ENCODE data around the gene SLC49A3.

GRCh38 chr4:685679-686412, 3.1 kb downstream of the SLC49A3 start:
- no peak for TF ChIP-seq CTCF (conservative IDR thresholded peaks at IDR 0.05; ENCODE audit: low read length)
- TF ChIP-seq EZH2phosphoT487 (IDR thresholded peaks at IDR 0.05; ENCODE audit: borderline replicate concordance) = no peak
